C4-2B (cell line): ENCODE measurements around the gene DNAJC18.

ENCODE experiments used
- CTCF ChIP-seq: fragments of 450-650 bp; conservative IDR thresholded peaks from 2 replicates; pipeline ENCODE4 v1.5.1; 2017; ENCODE audit warnings: mild to moderate bottlenecking
- ZFX ChIP-seq: fragments of 450-650 bp; IDR thresholded peaks from 2 replicates; pipeline ENCODE4 v1.6.1; 2017

- TF ChIP-seq CTCF (no peak), ZFX (no peak)
Measured at GRCh38 chr5:139418793-139419192, 20.5 kb downstream of the DNAJC18 start.
